WTC11 (cell line): ENCODE data around the gene KIF17. TPM values are rescaled to one million over a fixed set of nuclear protein-coding genes. Genes with fewer than 3 reads are reported as not detected.

Experiments
- ATAC-seq: fragments of 200-7000 bp; cut with Tn5 transposase; 2 replicates; pipeline ENCODE4 v1.10.0; 2021; ENCODE audit warnings: mild to moderate bottlenecking, moderate library complexity
- CTCF ChIA-PET: fragments of 300-600 bp; sonication (Branson Sonifier 250); formaldehyde crosslinking; loops from one replicate; lab custom pipeline; 2021; ENCODE audit warnings: antibody characterized with exemption; lab: Charles Lee
- POLR2A ChIA-PET: fragments of 350-600 bp; sonication (Branson Sonifier 250); formaldehyde crosslinking; loops from one replicate; lab custom pipeline; 2021; ENCODE audit warnings: antibody characterized with exemption; lab: Charles Lee
- DNase-seq: peaks from one replicate; pipeline ENCODE4 v3.0.0; 2021; ENCODE audit warnings: low spot score
- H3K27ac Mint-ChIP-seq: 2 replicates; pipeline ENCODE4 v1.8.0; 2021; ENCODE audit warnings: mixed read lengths
- H3K27me3 Mint-ChIP-seq: 2 replicates; pipeline ENCODE4 v1.8.0; 2021; ENCODE audit warnings: low read depth, mild to moderate bottlenecking, moderate library complexity, mixed read lengths
- H3K36me3 Mint-ChIP-seq: 2 replicates; pipeline ENCODE4 v1.8.0; 2021; ENCODE audit warnings: mixed read lengths
- H3K4me1 Mint-ChIP-seq: 2 replicates; pipeline ENCODE4 v1.8.0; 2022; ENCODE audit warnings: mixed read lengths
- H3K4me3 Mint-ChIP-seq: 2 replicates; pipeline ENCODE4 v1.8.0; 2021; ENCODE audit warnings: mild to moderate bottlenecking, moderate library complexity, mixed read lengths
- H3K9me3 Mint-ChIP-seq: 2 replicates; pipeline ENCODE4 v1.8.0; 2021; ENCODE audit warnings: mixed read lengths
- CREM ChIP-seq: sonication (generic); formaldehyde crosslinking; IDR thresholded peaks from 2 replicates; pipeline ENCODE4 v1.8.1; 2022; ENCODE audit warnings: mild to moderate bottlenecking, missing genetic modification reagents, moderate library complexity
- FOXK1 ChIP-seq: sonication (generic); formaldehyde crosslinking; IDR thresholded peaks from 2 replicates; pipeline ENCODE4 v1.8.0; 2022; ENCODE audit warnings: mild to moderate bottlenecking, moderate library complexity, missing genetic modification reagents
- MYBL2 ChIP-seq: sonication (generic); formaldehyde crosslinking; IDR thresholded peaks from 2 replicates; pipeline ENCODE4 v1.8.1; 2023; ENCODE audit warnings: mild to moderate bottlenecking, moderate library complexity, missing genetic modification reagents
- RORB ChIP-seq: fragments of 250-450 bp; sonication (Bioruptor Pico); IDR thresholded peaks from 2 replicates; pipeline ENCODE4 v1.9.0; 2021; ENCODE audit warnings: mild to moderate bottlenecking
- ZBTB21 ChIP-seq: sonication (generic); formaldehyde crosslinking; IDR thresholded peaks from 2 replicates; pipeline ENCODE4 v1.8.1; 2023; ENCODE audit warnings: mild to moderate bottlenecking, missing genetic modification reagents, borderline replicate concordance
- ZNF263 ChIP-seq: sonication (generic); formaldehyde crosslinking; IDR thresholded peaks from 2 replicates; pipeline ENCODE4 v1.8.1; 2022; ENCODE audit warnings: low read depth, mild to moderate bottlenecking, moderate library complexity, missing genetic modification reagents
- ZNF396 ChIP-seq: fragments of 250-450 bp; sonication (Bioruptor Pico); IDR thresholded peaks from 2 replicates; pipeline ENCODE4 v1.8.0; 2021; ENCODE audit warnings: mild to moderate bottlenecking, moderate library complexity, borderline replicate concordance
- ZNF423 ChIP-seq: fragments of 250-450 bp; sonication (Bioruptor Pico); IDR thresholded peaks from 2 replicates; pipeline ENCODE4 v2.1.2; 2022; ENCODE audit warnings: mild to moderate bottlenecking, moderate library complexity
- total RNA-seq: library from RNA; stranded (reverse); gene quantifications from 3 replicates; pipeline ENCODE4 v1.2.3, GENCODE V29; 2021
- TF ChIP-seq, protein P1 (sequence below): sonication (generic); formaldehyde crosslinking; IDR thresholded peaks from 2 replicates; pipeline ENCODE4 v1.8.0; 2022; ENCODE audit warnings: mild to moderate bottlenecking, missing genetic modification reagents
- TF ChIP-seq, protein P2 (sequence below): sonication (generic); formaldehyde crosslinking; IDR thresholded peaks from 2 replicates; pipeline ENCODE4 v1.8.0; 2022; ENCODE audit warnings: missing genetic modification reagents
- TF ChIP-seq, protein P3 (sequence below): sonication (generic); formaldehyde crosslinking; conservative IDR thresholded peaks from 2 replicates; pipeline ENCODE4 v1.8.1; 2023; ENCODE audit warnings: mild to moderate bottlenecking, low read depth, missing genetic modification reagents, moderate library complexity
- TF ChIP-seq, protein P4 (sequence below): sonication (generic); formaldehyde crosslinking; IDR thresholded peaks from 2 replicates; pipeline ENCODE4 v1.8.1; 2023; ENCODE audit warnings: mild to moderate bottlenecking, missing genetic modification reagents, borderline replicate concordance

KIF17 gene
- total RNA-seq, 1 experiment from 2014 or later, result 8.1 TPM

DNA sequence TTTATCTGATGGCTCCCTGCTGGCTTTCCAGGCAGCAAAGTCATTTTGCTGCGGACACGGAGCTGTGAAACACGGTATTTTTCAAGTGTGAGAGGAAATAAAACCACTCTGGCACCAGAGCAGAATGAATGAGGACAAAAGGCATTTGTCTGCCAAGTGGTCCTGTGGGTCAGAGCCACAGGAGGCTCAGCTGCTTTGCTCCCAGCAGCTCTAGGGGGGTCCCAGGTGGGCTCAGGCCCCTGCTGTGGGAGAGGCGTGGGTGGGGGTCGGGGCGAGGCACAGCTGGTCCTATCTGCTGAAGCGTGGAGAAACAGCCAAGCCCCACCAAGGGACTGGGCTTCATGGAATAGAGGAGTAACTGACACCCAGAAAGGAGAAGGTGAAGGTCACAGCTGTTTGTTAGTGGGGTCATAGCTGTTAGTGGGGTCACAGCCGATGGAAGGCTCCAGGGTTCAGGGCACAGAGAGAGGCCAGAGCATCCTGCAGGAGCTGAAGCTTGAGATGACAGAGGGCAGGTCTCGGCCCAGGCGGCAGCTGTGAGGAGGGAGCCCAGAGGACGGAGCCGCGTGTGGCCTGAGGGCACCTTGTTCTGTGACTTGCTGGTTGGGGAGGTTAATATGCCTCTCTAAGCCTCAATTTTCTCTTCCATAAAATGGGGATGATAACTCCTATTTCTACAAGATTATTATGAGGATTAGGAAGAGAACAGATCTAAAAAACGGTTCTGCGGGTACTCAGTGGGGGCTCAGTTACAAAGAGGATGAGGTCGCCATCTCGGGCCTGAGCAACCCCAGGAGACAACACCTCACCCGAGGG, 7.1 kb downstream of the KIF17 start:
- Mint-ChIP-seq H3K4me3 (no peak overlapping the region), H3K9me3 (no peaks in the 10 kb centered on the region)
- POLR2A ChIA-PET, result no interaction called here

More for the DNA sequence above, 7.1 kb downstream of the KIF17 start:
- no peak for ATAC-seq
- TF ChIP-seq ZNF263, result no peak
- TF ChIP-seq, protein P1, sequence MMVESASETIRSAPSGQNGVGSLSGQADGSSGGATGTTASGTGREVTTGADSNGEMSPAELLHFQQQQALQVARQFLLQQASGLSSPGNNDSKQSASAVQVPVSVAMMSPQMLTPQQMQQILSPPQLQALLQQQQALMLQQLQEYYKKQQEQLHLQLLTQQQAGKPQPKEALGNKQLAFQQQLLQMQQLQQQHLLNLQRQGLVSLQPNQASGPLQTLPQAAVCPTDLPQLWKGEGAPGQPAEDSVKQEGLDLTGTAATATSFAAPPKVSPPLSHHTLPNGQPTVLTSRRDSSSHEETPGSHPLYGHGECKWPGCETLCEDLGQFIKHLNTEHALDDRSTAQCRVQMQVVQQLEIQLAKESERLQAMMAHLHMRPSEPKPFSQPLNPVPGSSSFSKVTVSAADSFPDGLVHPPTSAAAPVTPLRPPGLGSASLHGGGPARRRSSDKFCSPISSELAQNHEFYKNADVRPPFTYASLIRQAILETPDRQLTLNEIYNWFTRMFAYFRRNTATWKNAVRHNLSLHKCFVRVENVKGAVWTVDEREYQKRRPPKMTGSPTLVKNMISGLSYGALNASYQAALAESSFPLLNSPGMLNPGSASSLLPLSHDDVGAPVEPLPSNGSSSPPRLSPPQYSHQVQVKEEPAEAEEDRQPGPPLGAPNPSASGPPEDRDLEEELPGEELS, result no peak
- TF ChIP-seq, protein P2, sequence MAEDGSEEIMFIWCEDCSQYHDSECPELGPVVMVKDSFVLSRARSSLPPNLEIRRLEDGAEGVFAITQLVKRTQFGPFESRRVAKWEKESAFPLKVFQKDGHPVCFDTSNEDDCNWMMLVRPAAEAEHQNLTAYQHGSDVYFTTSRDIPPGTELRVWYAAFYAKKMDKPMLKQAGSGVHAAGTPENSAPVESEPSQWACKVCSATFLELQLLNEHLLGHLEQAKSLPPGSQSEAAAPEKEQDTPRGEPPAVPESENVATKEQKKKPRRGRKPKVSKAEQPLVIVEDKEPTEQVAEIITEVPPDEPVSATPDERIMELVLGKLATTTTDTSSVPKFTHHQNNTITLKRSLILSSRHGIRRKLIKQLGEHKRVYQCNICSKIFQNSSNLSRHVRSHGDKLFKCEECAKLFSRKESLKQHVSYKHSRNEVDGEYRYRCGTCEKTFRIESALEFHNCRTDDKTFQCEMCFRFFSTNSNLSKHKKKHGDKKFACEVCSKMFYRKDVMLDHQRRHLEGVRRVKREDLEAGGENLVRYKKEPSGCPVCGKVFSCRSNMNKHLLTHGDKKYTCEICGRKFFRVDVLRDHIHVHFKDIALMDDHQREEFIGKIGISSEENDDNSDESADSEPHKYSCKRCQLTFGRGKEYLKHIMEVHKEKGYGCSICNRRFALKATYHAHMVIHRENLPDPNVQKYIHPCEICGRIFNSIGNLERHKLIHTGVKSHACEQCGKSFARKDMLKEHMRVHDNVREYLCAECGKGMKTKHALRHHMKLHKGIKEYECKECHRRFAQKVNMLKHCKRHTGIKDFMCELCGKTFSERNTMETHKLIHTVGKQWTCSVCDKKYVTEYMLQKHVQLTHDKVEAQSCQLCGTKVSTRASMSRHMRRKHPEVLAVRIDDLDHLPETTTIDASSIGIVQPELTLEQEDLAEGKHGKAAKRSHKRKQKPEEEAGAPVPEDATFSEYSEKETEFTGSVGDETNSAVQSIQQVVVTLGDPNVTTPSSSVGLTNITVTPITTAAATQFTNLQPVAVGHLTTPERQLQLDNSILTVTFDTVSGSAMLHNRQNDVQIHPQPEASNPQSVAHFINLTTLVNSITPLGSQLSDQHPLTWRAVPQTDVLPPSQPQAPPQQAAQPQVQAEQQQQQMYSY (CRISPR knock-in tag), result no peak
- TF ChIP-seq ZNF396, result no peak
- no peak for TF ChIP-seq RORB (CRISPR knock-in tag)
- no peak for TF ChIP-seq ZBTB21 (CRISPR knock-in tag)
- TF ChIP-seq ZNF423, result no peak
- no peak for TF ChIP-seq CREM (CRISPR knock-in tag)
- no peak for TF ChIP-seq FOXK1 (CRISPR knock-in tag)
- TF ChIP-seq, protein P3, sequence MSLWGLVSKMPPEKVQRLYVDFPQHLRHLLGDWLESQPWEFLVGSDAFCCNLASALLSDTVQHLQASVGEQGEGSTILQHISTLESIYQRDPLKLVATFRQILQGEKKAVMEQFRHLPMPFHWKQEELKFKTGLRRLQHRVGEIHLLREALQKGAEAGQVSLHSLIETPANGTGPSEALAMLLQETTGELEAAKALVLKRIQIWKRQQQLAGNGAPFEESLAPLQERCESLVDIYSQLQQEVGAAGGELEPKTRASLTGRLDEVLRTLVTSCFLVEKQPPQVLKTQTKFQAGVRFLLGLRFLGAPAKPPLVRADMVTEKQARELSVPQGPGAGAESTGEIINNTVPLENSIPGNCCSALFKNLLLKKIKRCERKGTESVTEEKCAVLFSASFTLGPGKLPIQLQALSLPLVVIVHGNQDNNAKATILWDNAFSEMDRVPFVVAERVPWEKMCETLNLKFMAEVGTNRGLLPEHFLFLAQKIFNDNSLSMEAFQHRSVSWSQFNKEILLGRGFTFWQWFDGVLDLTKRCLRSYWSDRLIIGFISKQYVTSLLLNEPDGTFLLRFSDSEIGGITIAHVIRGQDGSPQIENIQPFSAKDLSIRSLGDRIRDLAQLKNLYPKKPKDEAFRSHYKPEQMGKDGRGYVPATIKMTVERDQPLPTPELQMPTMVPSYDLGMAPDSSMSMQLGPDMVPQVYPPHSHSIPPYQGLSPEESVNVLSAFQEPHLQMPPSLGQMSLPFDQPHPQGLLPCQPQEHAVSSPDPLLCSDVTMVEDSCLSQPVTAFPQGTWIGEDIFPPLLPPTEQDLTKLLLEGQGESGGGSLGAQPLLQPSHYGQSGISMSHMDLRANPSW (CRISPR knock-in tag), result no peak
- TF ChIP-seq, protein P4, sequence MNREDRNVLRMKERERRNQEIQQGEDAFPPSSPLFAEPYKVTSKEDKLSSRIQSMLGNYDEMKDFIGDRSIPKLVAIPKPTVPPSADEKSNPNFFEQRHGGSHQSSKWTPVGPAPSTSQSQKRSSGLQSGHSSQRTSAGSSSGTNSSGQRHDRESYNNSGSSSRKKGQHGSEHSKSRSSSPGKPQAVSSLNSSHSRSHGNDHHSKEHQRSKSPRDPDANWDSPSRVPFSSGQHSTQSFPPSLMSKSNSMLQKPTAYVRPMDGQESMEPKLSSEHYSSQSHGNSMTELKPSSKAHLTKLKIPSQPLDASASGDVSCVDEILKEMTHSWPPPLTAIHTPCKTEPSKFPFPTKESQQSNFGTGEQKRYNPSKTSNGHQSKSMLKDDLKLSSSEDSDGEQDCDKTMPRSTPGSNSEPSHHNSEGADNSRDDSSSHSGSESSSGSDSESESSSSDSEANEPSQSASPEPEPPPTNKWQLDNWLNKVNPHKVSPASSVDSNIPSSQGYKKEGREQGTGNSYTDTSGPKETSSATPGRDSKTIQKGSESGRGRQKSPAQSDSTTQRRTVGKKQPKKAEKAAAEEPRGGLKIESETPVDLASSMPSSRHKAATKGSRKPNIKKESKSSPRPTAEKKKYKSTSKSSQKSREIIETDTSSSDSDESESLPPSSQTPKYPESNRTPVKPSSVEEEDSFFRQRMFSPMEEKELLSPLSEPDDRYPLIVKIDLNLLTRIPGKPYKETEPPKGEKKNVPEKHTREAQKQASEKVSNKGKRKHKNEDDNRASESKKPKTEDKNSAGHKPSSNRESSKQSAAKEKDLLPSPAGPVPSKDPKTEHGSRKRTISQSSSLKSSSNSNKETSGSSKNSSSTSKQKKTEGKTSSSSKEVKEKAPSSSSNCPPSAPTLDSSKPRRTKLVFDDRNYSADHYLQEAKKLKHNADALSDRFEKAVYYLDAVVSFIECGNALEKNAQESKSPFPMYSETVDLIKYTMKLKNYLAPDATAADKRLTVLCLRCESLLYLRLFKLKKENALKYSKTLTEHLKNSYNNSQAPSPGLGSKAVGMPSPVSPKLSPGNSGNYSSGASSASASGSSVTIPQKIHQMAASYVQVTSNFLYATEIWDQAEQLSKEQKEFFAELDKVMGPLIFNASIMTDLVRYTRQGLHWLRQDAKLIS (CRISPR knock-in tag), result no peak
- no peak for TF ChIP-seq MYBL2 (CRISPR knock-in tag)
- TF ChIP-seq, all 79 proteins: peak for 0
- no peak for DNase-seq
- Mint-ChIP-seq H3K4me1 (no peaks in the 10 kb centered on the region), H3K27me3 (peaks cover 3% of the 10 kb centered on the region; the same call in 1 of the 2 replicates), H3K27ac (no peak overlapping the region), H3K36me3 (peaks cover 6% of the 10 kb centered on the region)
- CTCF ChIA-PET, result interaction anchor here (2.1 kb wide), 1 partner anchor 135 kb away, joined by 5 read pairs; no protein-coding TSS in a partner anchor
